A549 treated with ZK216348 at 1 μM for 4 hours (cell line): ENCODE measurements around the gene RFPL1. TPM values are rescaled to one million over a fixed set of nuclear protein-coding genes. Genes with fewer than 3 reads are reported as not detected.

Source experiments
- total RNA-seq: library from RNA; stranded (reverse); fragments of 200-300 nt; extraction: Qiagen RNA extraction; gene quantifications from 5 replicates; pipeline ENCODE4 v1.2.3, GENCODE V29; 2022; ENCODE audit warnings: low read depth

Gene RFPL1
- total RNA-seq: not detected in 5 replicates

GRCh38 chr22:29438283-29438682 is at the start of gene RFPL1:
Gene RFPL1 (plus strand): TSS chr22:29438583.

GRCh38 chr22:29479417-29480261 is 41.3 kb downstream of the RFPL1 start, which contains the start of gene NEFH:
Gene NEFH (plus strand): TSS chr22:29480218. CDS start chr22:29480263, 45 bp downstream.

Other genes with a start within 250 kb of the RFPL1 start
- 0.27 to 0.52 TPM (median 0.43 TPM) in 4 of 5 replicates, not detected in the other for gene EMID1, start 232.7 kb upstream of the RFPL1 start, total RNA-seq
- gene RHBDD3, start 170.6 kb upstream of the RFPL1 start, total RNA-seq: 16.5 to 29.6 TPM (median 28.0 TPM) in 5 replicates
- gene EWSR1, start 170.3 kb upstream of the RFPL1 start, total RNA-seq: 214 to 243 TPM (median 225 TPM) in 5 replicates
- 13.5 to 41.5 TPM (median 37.8 TPM) in 5 replicates for gene GAS2L1, start 131.9 kb upstream of the RFPL1 start, total RNA-seq
- gene RASL10A, start 122.9 kb upstream of the RFPL1 start, total RNA-seq: 0.32 to 0.67 TPM (median 0.57 TPM) in 4 of 5 replicates, not detected in the other
- gene AP1B1, start 50.0 kb upstream of the RFPL1 start, total RNA-seq: 19.3 to 28.3 TPM (median 28.0 TPM) in 5 replicates
- gene NEFH, start 41.6 kb downstream of the RFPL1 start, total RNA-seq: 0.07 to 0.13 TPM (median 0.09 TPM) in 4 of 5 replicates, not detected in the other
- gene THOC5, start 115.2 kb downstream of the RFPL1 start, total RNA-seq: 25.2 to 33.7 TPM (median 30.5 TPM) in 5 replicates
- gene NIPSNAP1, start 142.5 kb downstream of the RFPL1 start, total RNA-seq: 57.2 to 67.1 TPM (median 63.5 TPM) in 5 replicates
- gene NF2, start 165.1 kb downstream of the RFPL1 start, total RNA-seq: 12.2 to 17.5 TPM (median 12.9 TPM) in 5 replicates